Neural cell (in vitro differentiated cells): ENCODE measurements around the gene PTPRG. TPM values are rescaled to one million over a fixed set of nuclear protein-coding genes. Genes with fewer than 3 reads are reported as not detected.

ENCODE experiments used
- H2AFZ ChIP-seq: fragments of 200-600, 300-800 bp; sonication (generic), shearing (Covaris generic); 2 replicates; pipeline ENCODE4 v1.6.0; 2014; ENCODE audit warnings: low read depth, mild to moderate bottlenecking, antibody characterized with exemption, low read length, moderate library complexity
- H3F3A ChIP-seq: fragments of 200-600 bp; shearing (Covaris generic); 2 replicates; pipeline ENCODE4 v1.6.1; 2016; ENCODE audit warnings: mild to moderate bottlenecking, moderate library complexity, mixed read lengths, antibody characterized with exemption, low read length; ENCODE audit not compliant: insufficient read depth, poor library complexity, severe bottlenecking
- H3K27ac ChIP-seq: fragments of 200-600, 300-800 bp; sonication (generic), shearing (Covaris generic); 2 replicates; pipeline ENCODE4 v1.5.1; 2014; ENCODE audit warnings: mild to moderate bottlenecking, low read length, moderate library complexity
- H3K27me3 ChIP-seq: fragments of 300-800, 200-600 bp; sonication (generic), shearing (Covaris generic); 2 replicates; pipeline ENCODE4 v1.6.0; 2014; ENCODE audit warnings: mild to moderate bottlenecking, low read depth, low read length, moderate library complexity; ENCODE audit not compliant: insufficient read depth
- H3K36me3 ChIP-seq: fragments of 300-800, 200-600 bp; sonication (generic), shearing (Covaris generic); 2 replicates; pipeline ENCODE4 v1.5.1; 2014; ENCODE audit warnings: mild to moderate bottlenecking, antibody characterized with exemption, low read length, moderate library complexity; ENCODE audit not compliant: insufficient read depth
- H3K4me2 ChIP-seq: fragments of 300-800, 200-600 bp; sonication (generic), shearing (Covaris generic); 2 replicates; pipeline ENCODE4 v1.6.0; 2014; ENCODE audit warnings: mild to moderate bottlenecking, low read length
- H3K4me3 ChIP-seq: fragments of 300-800, 200-600 bp; sonication (generic), shearing (Covaris generic); 2 replicates; pipeline ENCODE4 v1.5.1; 2014; ENCODE audit warnings: mild to moderate bottlenecking, low read length, moderate library complexity
- H3K79me2 ChIP-seq: fragments of 200-600 bp; shearing (Covaris generic); replicated peaks from 2 replicates; pipeline ENCODE4 v1.6.0; 2014; ENCODE audit warnings: mild to moderate bottlenecking, low read length, moderate library complexity; ENCODE audit not compliant: insufficient read depth
- H3K9ac ChIP-seq: fragments of 300-800, 200-600 bp; sonication (generic), shearing (Covaris generic); 2 replicates; pipeline ENCODE4 v1.6.1; 2016; ENCODE audit warnings: mild to moderate bottlenecking, low read length, mixed read lengths
- H3K9me2 ChIP-seq: fragments of 200-600 bp; shearing (Covaris generic); 2 replicates; pipeline ENCODE4 v1.6.1; 2016; ENCODE audit warnings: mild to moderate bottlenecking, low read length, mixed read lengths; ENCODE audit not compliant: insufficient read depth
- H3K9me3 ChIP-seq: fragments of 200-600, 300-800 bp; sonication (generic), shearing (Covaris generic); 2 replicates; pipeline ENCODE4 v1.6.1; 2016; ENCODE audit warnings: mild to moderate bottlenecking, mixed run types, low read length, moderate library complexity, mixed read lengths
- H4K20me1 ChIP-seq: fragments of 200-600 bp; shearing (Covaris generic); 2 replicates; pipeline ENCODE4 v1.6.1; 2016; ENCODE audit warnings: mild to moderate bottlenecking, mixed run types; ENCODE audit not compliant: insufficient read depth
- CTCF ChIP-seq: fragments of 450-650 bp; IDR thresholded peaks from 2 replicates; pipeline ENCODE4 v1.5.1; 2014; ENCODE audit warnings: antibody characterized with exemption, mild to moderate bottlenecking, moderate library complexity; ENCODE audit not compliant: poor library complexity, severe bottlenecking
- EP300 ChIP-seq: fragments of 450-650 bp; conservative IDR thresholded peaks from 2 replicates; pipeline ENCODE4 v1.6.1; 2014; ENCODE audit warnings: antibody characterized with exemption, mild to moderate bottlenecking, moderate library complexity; ENCODE audit not compliant: poor library complexity, severe bottlenecking
- EZH2 ChIP-seq: fragments of 200-600, 300-800 bp; shearing (Covaris generic), sonication (generic); IDR thresholded peaks from 2 replicates; pipeline ENCODE4 v1.6.1; 2014; ENCODE audit warnings: antibody characterized with exemption, low read length, borderline replicate concordance, mild to moderate bottlenecking; ENCODE audit not compliant: insufficient read depth, poor library complexity, severe bottlenecking
- MXI1 ChIP-seq: fragments of 450-650 bp; conservative IDR thresholded peaks from 2 replicates; pipeline ENCODE4 v1.6.1; 2014; ENCODE audit warnings: antibody characterized with exemption, mild to moderate bottlenecking; ENCODE audit not compliant: poor library complexity, severe bottlenecking
- POLR2AphosphoS5 ChIP-seq: IDR thresholded peaks from 2 replicates; pipeline ENCODE4 v1.6.1; 2012
- RAD21 ChIP-seq: fragments of 450-650 bp; conservative IDR thresholded peaks from 2 replicates; pipeline ENCODE4 v1.6.1; 2014; ENCODE audit warnings: antibody characterized with exemption, mild to moderate bottlenecking, moderate library complexity
- REST ChIP-seq: IDR thresholded peaks from 2 replicates; pipeline ENCODE4 v1.6.1; 2012; ENCODE audit warnings: borderline replicate concordance
- SMC3 ChIP-seq: fragments of 450-650 bp; conservative IDR thresholded peaks from 2 replicates; pipeline ENCODE4 v1.6.1; 2014; ENCODE audit warnings: antibody characterized with exemption, mild to moderate bottlenecking, moderate library complexity; ENCODE audit not compliant: poor library complexity
- TAF1 ChIP-seq: IDR thresholded peaks from 2 replicates; pipeline ENCODE4 v1.6.1; 2012; ENCODE audit warnings: low read depth
- polyA plus RNA-seq: library from polyadenylated mRNA; depleted of rRNA; stranded (reverse); fragments of >200 nt; gene quantifications from 2 replicates; pipeline ENCODE4 v1.2.3, GENCODE V29; 2014

The PTPRG gene
- polyA plus RNA-seq, 1 donor from 2014 or later = 33.1 TPM

DNA sequence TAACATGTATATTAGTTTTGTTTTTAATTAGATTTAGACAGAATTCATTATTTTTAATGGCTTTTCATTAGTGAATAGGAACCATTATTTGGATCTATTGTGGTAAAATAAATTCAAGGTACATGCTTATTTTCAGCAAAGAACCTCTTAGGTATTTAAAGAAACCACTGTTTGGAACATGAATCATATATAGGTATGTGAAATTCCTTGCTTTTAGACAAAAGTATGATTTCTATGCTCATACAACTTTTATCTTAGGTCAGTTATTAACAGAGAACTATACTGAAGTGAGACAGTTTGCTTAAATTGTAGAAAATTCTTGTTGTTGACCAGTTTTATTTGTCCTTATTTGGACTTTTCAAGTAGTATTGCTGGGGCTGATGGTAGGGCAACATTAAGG, 422.1 kb downstream of the PTPRG start:
- Histone ChIP-seq H3K79me2 (no peaks in the 10 kb centered on the region), H3K9ac (no peak overlapping the region), H3K9me3 (no peaks in the 10 kb centered on the region), H3K27ac (no peak overlapping the region), H3K4me3 (no peak overlapping the region), H3K9me2 (no peaks in the 10 kb centered on the region), H3F3A (no peaks in the 10 kb centered on the region), H3K36me3 (no peaks in the 10 kb centered on the region), H2AFZ (no peak overlapping the region), H3K27me3 (no peaks in the 10 kb centered on the region), H3K4me2 (no peak overlapping the region), H4K20me1 (no peaks in the 10 kb centered on the region)
- TF ChIP-seq RAD21 = no peak
- TF ChIP-seq REST = no peak
- TF ChIP-seq EZH2 = no peak
- TF ChIP-seq EP300 = no peak
- TF ChIP-seq POLR2AphosphoS5 = no peak
- no peak for TF ChIP-seq MXI1
- no peak for TF ChIP-seq SMC3
- TF ChIP-seq CTCF = no peak

DNA sequence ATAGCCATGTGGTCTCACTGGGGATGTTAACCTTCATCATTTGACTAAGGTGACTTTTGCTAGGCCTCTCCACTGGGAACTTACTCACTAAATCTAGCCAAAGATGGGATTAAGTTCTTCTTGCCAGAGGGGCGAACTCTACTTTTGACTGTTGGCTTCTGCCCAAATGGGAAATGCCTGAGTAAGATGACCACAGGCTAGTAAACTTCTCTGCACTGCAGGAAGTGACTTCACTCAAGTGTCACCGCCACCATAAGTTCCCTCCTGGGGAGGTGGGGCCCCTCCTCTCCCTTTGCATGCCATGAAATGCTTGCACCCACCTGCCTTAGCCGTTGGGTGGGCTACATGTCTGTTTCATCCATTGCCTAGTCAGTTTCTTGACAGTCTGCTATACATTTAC, 423.6 kb downstream of the PTPRG start:
- Histone ChIP-seq H3K4me2 (no peak overlapping the region), H3K9me2 (no peaks in the 10 kb centered on the region), H3K9ac (no peak overlapping the region), H3K36me3 (no peaks in the 10 kb centered on the region), H3F3A (no peaks in the 10 kb centered on the region), H3K9me3 (no peaks in the 10 kb centered on the region), H2AFZ (no peak overlapping the region), H3K27ac (no peak overlapping the region), H3K79me2 (no peaks in the 10 kb centered on the region), H3K27me3 (no peaks in the 10 kb centered on the region), H3K4me3 (no peak overlapping the region), H4K20me1 (no peaks in the 10 kb centered on the region)
- TF ChIP-seq RAD21 = no peak
- TF ChIP-seq TAF1 = no peak
- no peak for TF ChIP-seq EZH2
- no peak for TF ChIP-seq REST
- no peak for TF ChIP-seq POLR2AphosphoS5
- no peak for TF ChIP-seq SMC3
- no peak for TF ChIP-seq CTCF
- no peak for TF ChIP-seq EP300
- no peak for TF ChIP-seq MXI1
